ENCODE data around the gene LEFTY2. TPM values are rescaled to one million over a fixed set of nuclear protein-coding genes. Genes with fewer than 3 reads are reported as not detected.
"Not testable (repeated sequence)": the region's sequence is repeated elsewhere in the genome, so short reads cannot be mapped to it uniquely, and the experiment has no call there.

Gene LEFTY2
- total RNA-seq, 1 experiment from 2014 or later = not detected

- no TSS peak for BruUV-seq (replicated peaks)
- Mint-ChIP-seq H3K27ac (ENCODE audit: unreplicated experiment) (no peak overlapping the region), H3K4me1 (ENCODE audit: low read depth, unreplicated experiment) (no peaks in the 10 kb centered on the region), H3K9me3 (ENCODE audit: low read depth, unreplicated experiment) (no peaks in the 10 kb centered on the region), H3K36me3 (ENCODE audit: insufficient read depth, unreplicated experiment) (no peaks in the 10 kb centered on the region), H3K27me3 (ENCODE audit: unreplicated experiment) (no peaks in the 10 kb centered on the region), H3K4me3 (ENCODE audit: low read depth, unreplicated experiment) (no peak overlapping the region)
- CTCF ChIA-PET = interaction anchor here (1.9 kb wide), 1 partner anchor 27 kb away, joined by 4 read pairs; no protein-coding TSS in a partner anchor
- DNase-seq = no peak
- no peak for TF ChIP-seq CTCF (IDR thresholded peaks at IDR 0.05; ENCODE audit: unreplicated experiment)
- intact Hi-C loops (cut with micrococcal nuclease; ENCODE audit: unreplicated experiment) = no loop called here
These were observed 4.5 kb downstream of the LEFTY2 start for GRCh38 chr1:225936523-225936922.

- BruUV-seq (replicated peaks); H3K36me3 Mint-ChIP-seq (ENCODE audit: insufficient read depth, unreplicated experiment); H3K4me3 Mint-ChIP-seq (ENCODE audit: low read depth, unreplicated experiment); H3K27ac Mint-ChIP-seq (ENCODE audit: unreplicated experiment); CTCF ChIA-PET; H3K4me1 Mint-ChIP-seq (ENCODE audit: low read depth, unreplicated experiment); H3K27me3 Mint-ChIP-seq (ENCODE audit: unreplicated experiment); intact Hi-C loops (cut with micrococcal nuclease; ENCODE audit: unreplicated experiment); DNase-seq; H3K9me3 Mint-ChIP-seq (ENCODE audit: low read depth, unreplicated experiment): not testable (repeated sequence)
These were observed 4.9 kb downstream of the LEFTY2 start for GRCh38 chr1:225936086-225936485.

- H3K4me1 Mint-ChIP-seq (ENCODE audit: low read depth, unreplicated experiment) = no peaks in the 10 kb centered on the region
- no peak overlapping the region for H3K4me3 Mint-ChIP-seq (ENCODE audit: low read depth, unreplicated experiment)
- H3K27me3 Mint-ChIP-seq (ENCODE audit: unreplicated experiment) = no peaks in the 10 kb centered on the region
- intact Hi-C loops (cut with micrococcal nuclease; ENCODE audit: unreplicated experiment) = no loop called here
- no peaks in the 10 kb centered on the region for H3K36me3 Mint-ChIP-seq (ENCODE audit: insufficient read depth, unreplicated experiment)
- no peaks in the 10 kb centered on the region for H3K9me3 Mint-ChIP-seq (ENCODE audit: low read depth, unreplicated experiment)
- no peak for DNase-seq
- CTCF ChIA-PET = interaction anchor here (0.6 to 1.1 kb wide), 2 partner anchors 11 to 250 kb away, joined by 3 to 5 read pairs; no protein-coding TSS in a partner anchor
- H3K27ac Mint-ChIP-seq (ENCODE audit: unreplicated experiment) = no peak overlapping the region
- no TSS peak for BruUV-seq (replicated peaks)
- TF ChIP-seq CTCF (IDR thresholded peaks at IDR 0.05; ENCODE audit: unreplicated experiment) = no peak
These were observed 6.3 kb downstream of the LEFTY2 start for GRCh38 chr1:225934711-225935110.

- no peaks in the 10 kb centered on the region for H3K36me3 Mint-ChIP-seq (ENCODE audit: insufficient read depth, unreplicated experiment)
These were observed 7.9 kb downstream of the LEFTY2 start for GRCh38 chr1:225933072-225933471.

More at GRCh38 chr1:225933072-225933471, 7.9 kb downstream of the LEFTY2 start:
- no peak for TF ChIP-seq CTCF (IDR thresholded peaks at IDR 0.05; ENCODE audit: unreplicated experiment)
- H3K4me3 Mint-ChIP-seq (ENCODE audit: low read depth, unreplicated experiment) = no peak overlapping the region
- BruUV-seq (replicated peaks) = no TSS peak
- no peaks in the 10 kb centered on the region for H3K4me1 Mint-ChIP-seq (ENCODE audit: low read depth, unreplicated experiment)
- intact Hi-C loops (cut with micrococcal nuclease; ENCODE audit: unreplicated experiment) = no loop called here
- H3K9me3 Mint-ChIP-seq (ENCODE audit: low read depth, unreplicated experiment) = no peaks in the 10 kb centered on the region
- CTCF ChIA-PET = interaction anchor here (0.6 to 0.8 kb wide), 2 partner anchors 34 to 289 kb away, joined by 3 to 8 read pairs; no protein-coding TSS in a partner anchor
- H3K27me3 Mint-ChIP-seq (ENCODE audit: unreplicated experiment) = no peaks in the 10 kb centered on the region
- DNase-seq = no peak
- no peak overlapping the region for H3K27ac Mint-ChIP-seq (ENCODE audit: unreplicated experiment)

Data from Calu3 (cell line).